GM03348 (cell line): ENCODE results near the gene GPX1.

Source experiments
- DNase-seq: peaks from one replicate; pipeline ENCODE4 v3.0.0; 2012; ENCODE audit warnings: low spot score

Gene GPX1

GRCh38 chr3:49311283-49311682 lies 46.9 kb downstream of the GPX1 start:
- DNase-seq: no peak

DNA sequence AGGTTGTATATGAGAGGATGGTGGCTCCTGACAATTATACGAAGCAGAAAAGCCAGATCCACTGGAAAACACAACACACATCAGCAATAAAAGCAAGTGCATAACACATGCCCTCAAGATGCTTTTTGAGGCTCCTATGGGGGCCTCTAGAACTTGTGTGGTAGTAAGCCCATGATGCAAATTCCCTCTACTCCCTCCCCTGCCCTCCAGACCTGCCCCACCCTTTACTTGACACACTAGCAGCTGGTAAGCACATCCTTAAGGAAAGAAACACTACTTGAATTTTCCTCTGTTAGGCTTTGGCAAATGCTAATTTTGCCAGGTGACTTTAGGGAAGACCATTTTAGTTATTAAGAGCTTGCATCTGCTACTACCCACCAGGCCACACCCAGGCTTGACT lies 47.5 kb downstream of the GPX1 start:
- DNase-seq: no peak
